GM12892 (cell line): Measurements from ENCODE around the gene MPV17L2.
"Not testable (repeated sequence)": the region's sequence is repeated elsewhere in the genome, so short reads cannot be mapped to it uniquely, and the experiment has no call there.

Experiments used
- DNase-seq: peaks from one replicate; pipeline ENCODE4 v3.0.0; 2011; ENCODE audit not compliant: insufficient read length
- FAIRE-seq: peaks from 2 replicates; lab custom pipeline; 2011; peaks lifted over from hg19 to GRCh38; lab: Jason Lieb, UNC
- POLR2A ChIP-seq: IDR thresholded peaks from 2 replicates; pipeline ENCODE4 v1.6.1; 2011; ENCODE audit warnings: low read depth, low read length, control low read depth
- POLR2AphosphoS5 ChIP-seq: IDR thresholded peaks from 2 replicates; pipeline ENCODE4 v1.6.1; 2011; ENCODE audit warnings: low read depth, low read length, control low read depth
- TAF1 ChIP-seq: IDR thresholded peaks from 2 replicates; pipeline ENCODE4 v1.6.1; 2011; ENCODE audit warnings: low read depth, mild to moderate bottlenecking, control low read depth, low read length, borderline replicate concordance

The MPV17L2 gene

GRCh38 chr19:18153556-18154134 is 39.4 kb upstream of the MPV17L2 start:
- FAIRE-seq (no peak), DNase-seq (no peak)
- no peak for TF ChIP-seq POLR2A

- no peak for DNase-seq
- TF ChIP-seq POLR2A (no peak), TAF1 (no peak), POLR2AphosphoS5 (no peak)
- FAIRE-seq = no peak
Observed at GRCh38 chr19:18155095-18156087, 37.6 kb upstream of the MPV17L2 start.

GRCh38 chr19:18156268-18156667 is 36.8 kb upstream of the MPV17L2 start:
- no peak for TF ChIP-seq POLR2A
- TF ChIP-seq POLR2AphosphoS5 = no peak
- TF ChIP-seq TAF1 = no peak
- FAIRE-seq (no peak), DNase-seq (no peak)

GRCh38 chr19:18156841-18157464 is 36.1 kb upstream of the MPV17L2 start:
- FAIRE-seq (no peak), DNase-seq (no peak)
- TF ChIP-seq TAF1 = no peak
- TF ChIP-seq POLR2A = no peak
- TF ChIP-seq POLR2AphosphoS5 = no peak

GRCh38 chr19:18157465-18158063 is 35.5 kb upstream of the MPV17L2 start:
- DNase-seq (no peak), FAIRE-seq (no peak)
- TF ChIP-seq POLR2AphosphoS5 (no peak; the same call in 1 of the 2 replicates), TAF1 (no peak), POLR2A (no peak)

- FAIRE-seq (no peak), DNase-seq (no peak)
- TF ChIP-seq TAF1 (no peak), POLR2A (no peak), POLR2AphosphoS5 (no peak)
Observed at GRCh38 chr19:18158467-18158866, 34.6 kb upstream of the MPV17L2 start.

- DNase-seq, FAIRE-seq: not testable (repeated sequence)
Observed at GRCh38 chr19:18159059-18159616, 33.9 kb upstream of the MPV17L2 start.

GRCh38 chr19:18159810-18160209 is 33.2 kb upstream of the MPV17L2 start:
- FAIRE-seq = no peak
- no peak for DNase-seq

GRCh38 chr19:18160493-18160970 is 32.5 kb upstream of the MPV17L2 start:
- FAIRE-seq (peak; percentile 14), DNase-seq (no peak)
- TF ChIP-seq TAF1 (no peak), POLR2AphosphoS5 (no peak), POLR2A (no peak)

More at GRCh38 chr19:18159810-18160209, 33.2 kb upstream of the MPV17L2 start:
- TF ChIP-seq TAF1 = no peak
- TF ChIP-seq POLR2AphosphoS5 = no peak
- TF ChIP-seq POLR2A = no peak

- DNase-seq (peak; percentile 97), FAIRE-seq (peak; percentile 94)
- TF ChIP-seq TAF1 (no peak), POLR2A (peak; percentile 74; the same call in 1 of the 2 replicates), POLR2AphosphoS5 (0 out of 2 replicates have a peak, but pooled peaks have one; percentile 15)
Observed at GRCh38 chr19:18160971-18161635, 31.9 kb upstream of the MPV17L2 start.

- TF ChIP-seq TAF1 (no peak), POLR2A (no peak), POLR2AphosphoS5 (no peak)
- FAIRE-seq (no peak), DNase-seq (no peak)
Observed at GRCh38 chr19:18161636-18162002, 31.4 kb upstream of the MPV17L2 start.
